GM23338 (cell line): Measurements from ENCODE around the gene SPATA31A6. TPM values are rescaled to one million over a fixed set of nuclear protein-coding genes. Genes with fewer than 3 reads are reported as not detected.
"Not testable (repeated sequence)": the region's sequence is repeated elsewhere in the genome, so short reads cannot be mapped to it uniquely, and the experiment has no call there.

Experiments used
- ATAC-seq: fragments of 200-7000 bp; cut with Tn5 transposase; 3 replicates; pipeline ENCODE4 v1.9.1; 2020
- DNase-seq: peaks from one replicate; pipeline ENCODE4 v3.0.0-alpha.2; 2015; ENCODE audit warnings: low spot score
- H2AFZ ChIP-seq: fragments of 200-600 bp; sonication (generic); 2 replicates; pipeline ENCODE4 v1.8.0; 2016; ENCODE audit warnings: antibody characterized with exemption, mild to moderate bottlenecking, moderate library complexity
- H3F3A ChIP-seq: fragments of 200-600 bp; sonication (generic); replicated peaks from 2 replicates; pipeline ENCODE4 v1.8.0; 2017; ENCODE audit warnings: antibody characterized with exemption, mixed run types, low read depth
- H3K27ac ChIP-seq: fragments of 200-600 bp; sonication (generic); 2 replicates; pipeline ENCODE4 v1.6.1; 2016; ENCODE audit warnings: low read depth
- H3K27me3 ChIP-seq: fragments of 200-600 bp; sonication (generic); 2 replicates; pipeline ENCODE4 v1.8.0; 2016; ENCODE audit warnings: mild to moderate bottlenecking, mixed run types, moderate library complexity; ENCODE audit not compliant: insufficient read depth
- H3K36me3 ChIP-seq: fragments of 200-600 bp; sonication (generic); 2 replicates; pipeline ENCODE4 v1.8.0; 2016; ENCODE audit warnings: mild to moderate bottlenecking; ENCODE audit not compliant: insufficient read depth
- H3K4me1 ChIP-seq: fragments of 200-600 bp; sonication (generic); 2 replicates; pipeline ENCODE4 v1.8.0; 2016; ENCODE audit warnings: mild to moderate bottlenecking, moderate library complexity; ENCODE audit not compliant: insufficient read depth
- H3K4me2 ChIP-seq: fragments of 200-600 bp; sonication (generic); 2 replicates; pipeline ENCODE4 v1.7.1; 2017; ENCODE audit warnings: mixed run types
- H3K4me3 ChIP-seq: fragments of 200-600 bp; sonication (generic); 2 replicates; pipeline ENCODE4 v1.6.1; 2016; ENCODE audit warnings: mixed run types
- H3K79me2 ChIP-seq: fragments of 200-600 bp; sonication (generic); replicated peaks from 2 replicates; pipeline ENCODE4 v1.8.0; 2017; ENCODE audit warnings: mild to moderate bottlenecking; ENCODE audit not compliant: insufficient read depth
- H3K9me2 ChIP-seq: fragments of 200-600 bp; sonication (generic); 2 replicates; pipeline ENCODE4 v1.8.0; 2017; ENCODE audit not compliant: insufficient read depth
- H4K20me1 ChIP-seq: fragments of 200-600 bp; sonication (generic); replicated peaks from 2 replicates; pipeline ENCODE4 v1.8.0; 2017; ENCODE audit warnings: mild to moderate bottlenecking; ENCODE audit not compliant: insufficient read depth
- H3K27ac Mint-ChIP-seq: 2 replicates; pipeline ENCODE4 v1.8.0; 2020; ENCODE audit warnings: inconsistent platforms, mild to moderate bottlenecking, moderate library complexity, mixed read lengths
- H3K27me3 Mint-ChIP-seq: 3 replicates; pipeline ENCODE4 v1.8.0; 2022; ENCODE audit warnings: low read depth, mild to moderate bottlenecking, moderate library complexity, mixed read lengths, inconsistent platforms; ENCODE audit not compliant: insufficient read depth, poor library complexity
- H3K36me3 Mint-ChIP-seq: 3 replicates; pipeline ENCODE4 v1.8.0; 2021; ENCODE audit warnings: low read depth, mild to moderate bottlenecking, inconsistent platforms, moderate library complexity, mixed read lengths
- H3K4me1 Mint-ChIP-seq: 3 replicates; pipeline ENCODE4 v1.8.0; 2020; ENCODE audit warnings: mild to moderate bottlenecking, inconsistent platforms, mixed read lengths
- H3K4me3 Mint-ChIP-seq: 3 replicates; pipeline ENCODE4 v1.8.0; 2021; ENCODE audit warnings: moderate library complexity, mild to moderate bottlenecking, inconsistent platforms, mixed read lengths
- H3K9me3 Mint-ChIP-seq: 3 replicates; pipeline ENCODE4 v1.8.0; 2020; ENCODE audit warnings: moderate library complexity, mild to moderate bottlenecking, inconsistent platforms, mixed read lengths
- CTCF ChIP-seq, 2 experiments: fragments of 200-600 bp in 1 of 2; sonication (generic) in 1 of 2; conservative IDR thresholded peaks; 2 replicates each; pipeline versions ENCODE4 v1.5.1 to v1.6.1; 2016 to 2017; ENCODE audit warnings: antibody characterized with exemption in 2 of 2, low read depth in 2 of 2, mild to moderate bottlenecking in 2 of 2, moderate library complexity in 1 of 2
- long read RNA-seq: library from polyadenylated mRNA; unstranded; transcript quantifications from one replicate; pipeline ENCODE4 v2.0.0, GENCODE V29; 2020; ENCODE audit not compliant: unreplicated experiment
- polyA plus RNA-seq: library from polyadenylated mRNA; unstranded; fragments of >200 nt; fragmentation: Nextera tagmentation; extraction: Ambion mirVana; gene quantifications from 2 replicates; pipeline ENCODE4 v1.2.1, GENCODE V29; 2016
- total RNA-seq: library from RNA; depleted of rRNA; stranded (reverse); fragments of >200 nt; shearing (Covaris generic); gene quantifications from 2 replicates; pipeline ENCODE4 v1.2.3, GENCODE V29; 2014; rRNA removed

Gene SPATA31A6
- total RNA-seq (not detected in 2 replicates), polyA plus RNA-seq (not detected in 2 replicates)
- long read RNA-seq = 0 reads

- H3K4me1 ChIP-seq, H3K27me3 Mint-ChIP-seq, H3K27ac Mint-ChIP-seq, H3K36me3 Mint-ChIP-seq, H3K27me3 ChIP-seq, H3K9me2 ChIP-seq, H3K27ac ChIP-seq, H4K20me1 ChIP-seq, H3K79me2 ChIP-seq, H3K4me3 ChIP-seq, H2AFZ ChIP-seq, H3K9me3 Mint-ChIP-seq, H3K4me1 Mint-ChIP-seq, DNase-seq, H3K36me3 ChIP-seq, H3K4me2 ChIP-seq, H3F3A ChIP-seq, H3K4me3 Mint-ChIP-seq, ATAC-seq: not testable (repeated sequence)
Measured at GRCh38 chr9:42183359-42183758, at the start of gene SPATA31A6. SPATA31A6 (plus strand) TSS chr9:42183659; CDS start chr9:42183688, 29 bp downstream.

- not testable (repeated sequence) for H3K9me2 ChIP-seq, H3K4me3 ChIP-seq, H3F3A ChIP-seq, H3K36me3 Mint-ChIP-seq, H3K36me3 ChIP-seq, H3K9me3 Mint-ChIP-seq, H4K20me1 ChIP-seq, H3K27me3 ChIP-seq, H3K4me1 ChIP-seq, H3K4me1 Mint-ChIP-seq, H3K27ac ChIP-seq, H3K4me3 Mint-ChIP-seq, H3K27me3 Mint-ChIP-seq, H3K27ac Mint-ChIP-seq, H3K4me2 ChIP-seq, H3K79me2 ChIP-seq, ATAC-seq, H2AFZ ChIP-seq
- peak; percentile 27 to 39 for TF ChIP-seq CTCF (conservative IDR thresholded peaks at IDR 0.05; ENCODE audit: low read depth in 2 of 2)
- DNase-seq = peak; percentile 15
Measured at GRCh38 chr9:42160299-42160698, 23.2 kb upstream of the SPATA31A6 start.

DNA sequence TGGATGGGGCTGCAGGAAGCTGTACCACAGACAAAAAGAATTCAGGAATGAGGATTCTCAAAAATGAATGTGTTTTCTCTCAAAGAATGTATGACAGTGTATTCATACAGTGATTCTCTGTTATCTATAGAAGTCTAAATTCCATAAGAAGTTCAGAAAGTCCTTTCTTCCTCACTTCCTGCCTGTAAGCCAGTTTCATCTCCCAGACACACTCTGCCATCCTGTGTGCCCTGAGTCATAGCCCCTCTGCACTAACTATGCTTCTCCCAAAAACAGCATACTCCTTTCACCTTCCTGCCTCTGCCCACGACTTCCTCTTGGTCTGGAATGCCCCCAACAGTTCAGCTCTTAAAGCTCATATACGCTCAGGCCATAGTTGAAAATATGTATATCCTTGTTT is 36.4 kb downstream of the SPATA31A6 start:
- not testable (repeated sequence) for H3K27me3 Mint-ChIP-seq, H3K27ac Mint-ChIP-seq, H3K9me2 ChIP-seq, H3K4me2 ChIP-seq, H3K27ac ChIP-seq, H3K4me1 Mint-ChIP-seq, H3K4me3 Mint-ChIP-seq, H3K4me1 ChIP-seq, DNase-seq, H3K79me2 ChIP-seq, H3K36me3 ChIP-seq, H3K36me3 Mint-ChIP-seq, H3K4me3 ChIP-seq, H4K20me1 ChIP-seq, H2AFZ ChIP-seq, H3K27me3 ChIP-seq, H3K9me3 Mint-ChIP-seq, H3F3A ChIP-seq, ATAC-seq

DNA sequence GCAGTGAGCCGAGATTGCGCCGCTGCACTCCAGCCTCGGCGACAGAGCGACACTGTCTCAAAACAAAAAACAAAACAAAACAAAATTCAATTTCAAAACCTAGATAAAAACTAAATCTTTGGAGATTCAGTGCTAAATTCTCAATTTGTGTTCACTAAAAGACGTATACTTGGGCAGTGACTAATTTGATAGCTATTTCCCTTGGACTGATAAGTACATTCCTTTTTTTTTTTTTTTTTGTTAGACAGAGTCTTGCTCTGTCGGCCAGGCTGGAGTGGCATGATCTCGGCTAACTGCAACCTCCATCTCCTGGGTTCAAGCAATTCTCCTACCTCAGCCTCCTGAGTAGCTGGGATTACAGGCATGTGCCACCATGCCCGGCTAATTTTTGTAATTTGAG is 39.8 kb downstream of the SPATA31A6 start:
- not testable (repeated sequence) for H2AFZ ChIP-seq, H3K27me3 Mint-ChIP-seq, ATAC-seq, H4K20me1 ChIP-seq, H3K4me1 ChIP-seq, DNase-seq, H3K4me3 ChIP-seq, H3K27me3 ChIP-seq, H3K4me1 Mint-ChIP-seq, H3K79me2 ChIP-seq, H3K4me2 ChIP-seq, H3F3A ChIP-seq, H3K36me3 Mint-ChIP-seq, H3K27ac ChIP-seq, H3K4me3 Mint-ChIP-seq, H3K27ac Mint-ChIP-seq, H3K36me3 ChIP-seq, H3K9me3 Mint-ChIP-seq, H3K9me2 ChIP-seq

- H3K27me3 ChIP-seq, H3F3A ChIP-seq, H3K4me1 Mint-ChIP-seq, H3K9me3 Mint-ChIP-seq, H3K36me3 ChIP-seq, H3K9me2 ChIP-seq, H3K27ac Mint-ChIP-seq, H3K79me2 ChIP-seq, H3K27me3 Mint-ChIP-seq, H3K36me3 Mint-ChIP-seq, DNase-seq, H2AFZ ChIP-seq, H4K20me1 ChIP-seq, H3K4me1 ChIP-seq, H3K27ac ChIP-seq, H3K4me2 ChIP-seq, H3K4me3 Mint-ChIP-seq, H3K4me3 ChIP-seq, ATAC-seq: not testable (repeated sequence)
Measured at GRCh38 chr9:42233031-42233430, 49.6 kb downstream of the SPATA31A6 start.

DNA sequence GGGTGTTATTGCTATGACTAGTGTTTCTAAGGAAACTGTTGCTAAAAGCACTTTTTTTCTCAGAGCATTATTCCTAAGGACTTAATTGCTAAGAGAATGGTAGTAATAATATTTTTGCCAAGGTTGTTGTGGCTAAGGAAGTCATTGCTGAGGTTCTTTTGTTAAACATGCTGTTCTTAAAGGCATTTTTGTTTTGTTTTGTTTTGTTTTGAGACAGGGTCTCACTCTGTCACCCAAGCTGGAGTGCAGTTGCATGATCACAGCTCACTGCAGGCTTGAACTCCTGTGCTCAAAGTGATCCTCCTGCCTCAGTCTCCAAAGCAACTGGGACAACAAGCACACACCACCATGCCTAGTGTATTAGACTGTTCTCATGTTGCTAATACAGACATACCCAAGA is 51.2 kb downstream of the SPATA31A6 start:
- H3K4me3 ChIP-seq, H3K9me3 Mint-ChIP-seq, H2AFZ ChIP-seq, ATAC-seq, H3K4me1 ChIP-seq, H3K27me3 Mint-ChIP-seq, H3K27ac Mint-ChIP-seq, H3K27ac ChIP-seq, H3K36me3 Mint-ChIP-seq, H3K27me3 ChIP-seq, H3K36me3 ChIP-seq, H3K4me1 Mint-ChIP-seq, H3K79me2 ChIP-seq, H3K4me3 Mint-ChIP-seq, H3F3A ChIP-seq, H3K9me2 ChIP-seq, H4K20me1 ChIP-seq, H3K4me2 ChIP-seq, DNase-seq: not testable (repeated sequence)
